Esophagus squamous epithelium (tissue), 4 donors: ENCODE data around the gene FOXL1.

Source experiments
- CTCF ChIP-seq, 6 experiments: fragments of 450-650 bp in 4 of 6; fragments of 200-600 bp in 2 of 6; sonication (generic) in 2 of 6; IDR thresholded peaks; one replicate each; pipeline ENCODE4 v1.5.1; 2016 to 2019; ENCODE audit warnings: antibody characterized with exemption in 6 of 6, mild to moderate bottlenecking in 4 of 6, moderate library complexity in 4 of 6
- POLR2A ChIP-seq, 4 donors: fragments of 450-650 bp; IDR thresholded peaks; one replicate each; pipeline ENCODE4 v1.6.1; 2017; ENCODE audit warnings: antibody characterized with exemption in 4 of 4, mild to moderate bottlenecking in 4 of 4, moderate library complexity in 3 of 4

- TF ChIP-seq CTCF (IDR thresholded peaks at IDR 0.05) (no peak), POLR2A (IDR thresholded peaks at IDR 0.05) (no peak)
Observed at GRCh38 chr16:86591270-86591669, 12.9 kb downstream of the FOXL1 start.
